H1 (cell line): ENCODE results near the gene PDE6D.

Experiments used
- CTCF ChIP-seq, 3 experiments: IDR thresholded peaks; 1 replicate in 2 of 3; 2 replicates in 1 of 3; pipeline versions ENCODE4 v1.5.1 to v1.6.1; 2011; ENCODE audit warnings: low read length in 3 of 3, mild to moderate bottlenecking in 3 of 3, inconsistent platforms in 2 of 3, low read depth in 1 of 3, moderate library complexity in 1 of 3; ENCODE audit not compliant: insufficient read depth in 1 of 3; ENCODE audit errors: control extremely low read depth in 1 of 3
- POU5F1 ChIP-seq: IDR thresholded peaks from 2 replicates; pipeline ENCODE4 v1.6.1; 2011; ENCODE audit warnings: low read depth, mild to moderate bottlenecking, low read length, moderate library complexity
- RFX5 ChIP-seq: IDR thresholded peaks from 2 replicates; pipeline ENCODE4 v1.6.1; 2011; ENCODE audit warnings: low read depth, low read length, improper control_type of control experiment, borderline replicate concordance
- TF ChIP-seq, protein P1 (sequence below): IDR thresholded peaks from 2 replicates; pipeline ENCODE4 v1.6.1; 2011; ENCODE audit warnings: low read depth, mild to moderate bottlenecking, low read length; ENCODE audit not compliant: insufficient read depth

- TF ChIP-seq RFX5 (no peak), CTCF (IDR thresholded peaks at IDR 0.05; ENCODE audit: control extremely low read depth in 1 of 3, insufficient read depth in 1 of 3, low read depth in 1 of 3, low read length in 3 of 3) (no peak), POU5F1 (no peak)
- TF ChIP-seq, protein P1, sequence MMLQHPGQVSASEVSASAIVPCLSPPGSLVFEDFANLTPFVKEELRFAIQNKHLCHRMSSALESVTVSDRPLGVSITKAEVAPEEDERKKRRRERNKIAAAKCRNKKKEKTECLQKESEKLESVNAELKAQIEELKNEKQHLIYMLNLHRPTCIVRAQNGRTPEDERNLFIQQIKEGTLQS = no peak
These were observed 43.3 kb downstream of the PDE6D start for GRCh38 chr2:231737761-231738160.
